Activated CD4-positive, alpha-beta T cell treated with anti-CD3 and anti-CD28 coated beads for 4 hours (primary cell): ENCODE data around the gene FYCO1.
"Not testable (repeated sequence)": the region's sequence is repeated elsewhere in the genome, so short reads cannot be mapped to it uniquely, and the experiment has no call there.

Experiments used
- DNase-seq, 2 donors: peaks; one replicate each; pipeline ENCODE4 v3.0.0-alpha.2; 2020

Gene FYCO1

GRCh38 chr3:45995236-45996192 lies at the start of gene FYCO1:
FYCO1 (minus strand) TSS chr3:45995824; CDS start chr3:45984910, 10,914 bp downstream.
- DNase-seq, result peak; percentile 90 to 91

GRCh38 chr3:46038916-46039315 lies 43.3 kb upstream of the FYCO1 start:
- DNase-seq, result no peak

GRCh38 chr3:46038071-46038470 lies 42.4 kb upstream of the FYCO1 start:
- not testable (repeated sequence) for DNase-seq

- DNase-seq, result no peak
Observed at GRCh38 chr3:46036191-46036590, 40.6 kb upstream of the FYCO1 start.

GRCh38 chr3:46031747-46032146 lies 36.1 kb upstream of the FYCO1 start:
- DNase-seq, result no peak

- no peak for DNase-seq
Observed at GRCh38 chr3:46031269-46031668, 35.6 kb upstream of the FYCO1 start.

GRCh38 chr3:46030626-46031025 lies 35.0 kb upstream of the FYCO1 start:
- DNase-seq, result no peak

GRCh38 chr3:46029953-46030543 lies 34.4 kb upstream of the FYCO1 start:
- no peak for DNase-seq

- DNase-seq, result no peak
Observed at GRCh38 chr3:46027736-46028397, 32.2 kb upstream of the FYCO1 start.

- no peak for DNase-seq
Observed at GRCh38 chr3:46027021-46027705, 31.5 kb upstream of the FYCO1 start, which contains the start of gene XCR1. XCR1 (minus strand) TSS chr3:46027483; CDS start chr3:46021947, 5,536 bp downstream.

- DNase-seq, result no peak
Observed at GRCh38 chr3:46025139-46025538, 29.5 kb upstream of the FYCO1 start.

- DNase-seq, result no peak
Observed at GRCh38 chr3:46024131-46024530, 28.5 kb upstream of the FYCO1 start.

GRCh38 chr3:46022909-46023785 lies 27.5 kb upstream of the FYCO1 start:
- no peak for DNase-seq

- no peak for DNase-seq
Observed at GRCh38 chr3:46021516-46021915, 25.9 kb upstream of the FYCO1 start.

GRCh38 chr3:46020766-46021510 lies 25.3 kb upstream of the FYCO1 start:
- DNase-seq, result no peak

- no peak for DNase-seq
Observed at GRCh38 chr3:46019707-46020106, 24.1 kb upstream of the FYCO1 start.

- DNase-seq, result no peak
Observed at GRCh38 chr3:46017720-46018119, 22.1 kb upstream of the FYCO1 start.

GRCh38 chr3:46013316-46014094 lies 17.9 kb upstream of the FYCO1 start:
- no peak for DNase-seq

GRCh38 chr3:46012246-46012645 lies 16.6 kb upstream of the FYCO1 start:
- DNase-seq, result no peak

GRCh38 chr3:46010519-46011113 lies 15.0 kb upstream of the FYCO1 start:
- DNase-seq, result no peak
